ENCODE data around the gene HAT1. TPM values are rescaled to one million over a fixed set of nuclear protein-coding genes. Genes with fewer than 3 reads are reported as not detected.

The HAT1 gene
- total RNA-seq, 1 donor from 2014 or later = 30.0 TPM

DNA sequence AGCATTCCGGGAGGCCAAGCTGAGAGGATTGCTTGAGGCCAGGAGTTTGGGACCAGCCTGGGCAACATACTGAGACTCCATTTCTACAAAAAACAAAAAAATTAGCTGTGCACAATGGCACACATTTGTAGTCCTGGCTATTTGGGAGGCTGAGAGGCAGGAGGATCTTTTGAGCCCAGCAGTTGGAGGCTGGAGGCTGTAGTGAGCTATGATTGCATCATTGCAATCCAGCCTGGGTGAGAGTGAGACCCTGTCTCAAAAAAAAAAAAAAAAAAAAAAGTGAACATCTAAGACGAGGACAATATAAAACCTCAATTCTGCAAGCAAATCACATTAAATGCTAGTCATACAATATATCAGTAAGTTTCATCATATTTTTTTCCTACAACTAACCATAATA lies 2.8 kb upstream of the HAT1 start:
- no peak overlapping the region for H3K4me3 ChIP-seq

GRCh38 chr2:171921970-171922229 lies 361 bp upstream of the HAT1 start:
- Histone ChIP-seq H3K4me3 (peak overlapping the region; percentile 83 to 94), H3K36me3 (no peaks in the 10 kb centered on the region), H3K27ac (peak overlapping the region; percentile 97), H3K27me3 (no peaks in the 10 kb centered on the region), H3K4me1 (peaks cover 16% of the 10 kb centered on the region), H3K9me3 (no peaks in the 10 kb centered on the region)
- TF ChIP-seq POLR2AphosphoS5 (IDR thresholded peaks at IDR 0.05; ENCODE audit: insufficient read depth in 1 of 2, low read depth in 1 of 2) (no peak), POLR2A (IDR thresholded peaks at IDR 0.05) (no peak)
- TF ChIP-seq, protein P1, sequence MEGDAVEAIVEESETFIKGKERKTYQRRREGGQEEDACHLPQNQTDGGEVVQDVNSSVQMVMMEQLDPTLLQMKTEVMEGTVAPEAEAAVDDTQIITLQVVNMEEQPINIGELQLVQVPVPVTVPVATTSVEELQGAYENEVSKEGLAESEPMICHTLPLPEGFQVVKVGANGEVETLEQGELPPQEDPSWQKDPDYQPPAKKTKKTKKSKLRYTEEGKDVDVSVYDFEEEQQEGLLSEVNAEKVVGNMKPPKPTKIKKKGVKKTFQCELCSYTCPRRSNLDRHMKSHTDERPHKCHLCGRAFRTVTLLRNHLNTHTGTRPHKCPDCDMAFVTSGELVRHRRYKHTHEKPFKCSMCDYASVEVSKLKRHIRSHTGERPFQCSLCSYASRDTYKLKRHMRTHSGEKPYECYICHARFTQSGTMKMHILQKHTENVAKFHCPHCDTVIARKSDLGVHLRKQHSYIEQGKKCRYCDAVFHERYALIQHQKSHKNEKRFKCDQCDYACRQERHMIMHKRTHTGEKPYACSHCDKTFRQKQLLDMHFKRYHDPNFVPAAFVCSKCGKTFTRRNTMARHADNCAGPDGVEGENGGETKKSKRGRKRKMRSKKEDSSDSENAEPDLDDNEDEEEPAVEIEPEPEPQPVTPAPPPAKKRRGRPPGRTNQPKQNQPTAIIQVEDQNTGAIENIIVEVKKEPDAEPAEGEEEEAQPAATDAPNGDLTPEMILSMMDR (IDR thresholded peaks at IDR 0.05) = no peak
- intact Hi-C loops (cut with DNase I) = no loop called here
- DNase-seq (ENCODE audit: extremely low spot score in 2 of 2) = no peak

More for the DNA sequence above, 2.8 kb upstream of the HAT1 start:
- Histone ChIP-seq H3K27ac (no peak overlapping the region), H3K4me1 (peaks cover 16% of the 10 kb centered on the region), H3K36me3 (no peaks in the 10 kb centered on the region), H3K27me3 (no peaks in the 10 kb centered on the region), H3K9me3 (no peaks in the 10 kb centered on the region)
- no peak for DNase-seq (ENCODE audit: extremely low spot score in 2 of 2)
- TF ChIP-seq, protein P1 (IDR thresholded peaks at IDR 0.05) = no peak
- intact Hi-C loops (cut with DNase I) = no loop called here

DNA sequence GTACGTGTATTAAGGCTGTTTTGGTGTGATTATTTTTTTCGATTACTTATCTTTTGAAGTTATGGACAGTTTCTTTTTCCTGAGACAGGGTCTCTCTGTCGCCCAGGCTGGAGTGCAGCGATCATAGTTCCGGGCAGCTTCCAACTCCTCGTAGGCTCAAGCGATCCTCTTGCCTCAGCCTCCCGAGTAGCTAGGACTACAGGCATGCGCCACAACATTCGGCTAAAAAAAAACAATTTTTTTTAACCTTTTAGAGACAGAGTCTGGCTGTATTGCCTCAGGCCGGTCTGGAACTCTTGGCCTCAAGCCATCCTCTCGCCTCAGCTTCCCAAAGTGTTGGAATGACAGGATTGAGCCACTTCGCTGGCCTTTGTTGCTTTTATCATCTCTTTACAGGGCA lies 945 bp downstream of the HAT1 start:
- intact Hi-C loops (cut with DNase I) = no loop called here

GRCh38 chr2:171924170-171924942 lies 2.1 kb downstream of the HAT1 start:
- Histone ChIP-seq H3K4me1 (peaks cover 16% of the 10 kb centered on the region), H3K4me3 (no peak overlapping the region), H3K36me3 (no peaks in the 10 kb centered on the region), H3K27ac (no peak overlapping the region), H3K9me3 (no peaks in the 10 kb centered on the region), H3K27me3 (no peaks in the 10 kb centered on the region)
- DNase-seq (ENCODE audit: extremely low spot score in 2 of 2) = no peak
- intact Hi-C loops (cut with DNase I) = no loop called here
- TF ChIP-seq POLR2A (IDR thresholded peaks at IDR 0.05) (no peak), POLR2AphosphoS5 (IDR thresholded peaks at IDR 0.05; ENCODE audit: insufficient read depth in 1 of 2, low read depth in 1 of 2) (no peak)
- TF ChIP-seq, protein P1 (IDR thresholded peaks at IDR 0.05) = no peak

More for the DNA sequence above, 945 bp downstream of the HAT1 start:
- Histone ChIP-seq H3K4me3 (peak overlapping the region; percentile 83 to 94), H3K9me3 (no peaks in the 10 kb centered on the region), H3K4me1 (peaks cover 16% of the 10 kb centered on the region), H3K27ac (peak overlapping the region; percentile 97), H3K27me3 (no peaks in the 10 kb centered on the region), H3K36me3 (no peaks in the 10 kb centered on the region)
- DNase-seq (ENCODE audit: extremely low spot score in 2 of 2) = no peak
- TF ChIP-seq, protein P1 (IDR thresholded peaks at IDR 0.05) = no peak
- TF ChIP-seq POLR2AphosphoS5 (IDR thresholded peaks at IDR 0.05; ENCODE audit: insufficient read depth in 1 of 2, low read depth in 1 of 2) (no peak), POLR2A (IDR thresholded peaks at IDR 0.05) (no peak)

DNA sequence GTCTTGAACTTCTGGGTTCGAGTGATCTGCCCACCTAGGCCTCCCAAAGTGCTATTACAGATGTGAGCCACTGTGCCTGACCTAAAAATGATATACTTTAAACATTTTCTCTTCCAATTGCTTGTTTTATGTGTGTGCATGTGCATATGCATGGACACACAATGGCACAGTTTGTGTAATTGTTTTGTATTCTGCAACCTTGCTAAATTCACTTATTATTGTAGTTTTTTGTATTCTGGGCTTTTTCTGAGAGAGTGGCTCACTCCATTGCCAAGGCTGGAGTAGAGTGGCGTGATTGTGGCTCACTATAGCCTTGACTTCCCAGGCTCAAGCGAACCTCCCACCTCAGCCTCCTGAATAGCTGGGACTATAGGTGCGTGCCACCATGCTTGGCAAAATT lies 8.1 kb downstream of the HAT1 start:
- intact Hi-C loops (cut with DNase I) = no loop called here
- Histone ChIP-seq H3K36me3 (no peaks in the 10 kb centered on the region), H3K9me3 (no peaks in the 10 kb centered on the region), H3K27ac (no peak overlapping the region), H3K4me1 (no peaks in the 10 kb centered on the region), H3K27me3 (no peaks in the 10 kb centered on the region), H3K4me3 (no peak overlapping the region)
- TF ChIP-seq POLR2AphosphoS5 (IDR thresholded peaks at IDR 0.05; ENCODE audit: insufficient read depth in 1 of 2, low read depth in 1 of 2) = no peak
- TF ChIP-seq, protein P1 (IDR thresholded peaks at IDR 0.05) = no peak
- DNase-seq (ENCODE audit: extremely low spot score in 2 of 2) = no peak
